Hematopoietic multipotent progenitor cell treated with erythropoietin and hydrocortisone succinate and interleukin-3 and kit ligand, for 8 days (in vitro differentiated cells): ENCODE measurements around the gene PRDM5.
A peak's percentile ranks its signal among the peaks of the same experiment; 100 is the strongest.

Experiments
- DNase-seq: peaks from one replicate; pipeline ENCODE4 v3.0.0-alpha.2; 2015

Gene PRDM5

GRCh38 chr4:120736312-120736711 is 186.2 kb downstream of the PRDM5 start:
- DNase-seq = no peak

GRCh38 chr4:120733968-120734367 is 188.6 kb downstream of the PRDM5 start:
- DNase-seq = no peak

GRCh38 chr4:120733054-120733453 is 189.5 kb downstream of the PRDM5 start:
- DNase-seq = no peak

- DNase-seq = no peak
Observed at GRCh38 chr4:120731561-120731960, 191.0 kb downstream of the PRDM5 start.

- no peak for DNase-seq
Observed at GRCh38 chr4:120730777-120731320, 191.7 kb downstream of the PRDM5 start.

GRCh38 chr4:120728892-120729675 is 193.4 kb downstream of the PRDM5 start:
- DNase-seq = no peak

- DNase-seq = no peak
Observed at GRCh38 chr4:120725639-120726580, 196.6 kb downstream of the PRDM5 start.

GRCh38 chr4:120724656-120725055 is 197.9 kb downstream of the PRDM5 start:
- no peak for DNase-seq

GRCh38 chr4:120723986-120724385 is 198.5 kb downstream of the PRDM5 start:
- no peak for DNase-seq

- no peak for DNase-seq
Observed at GRCh38 chr4:120723105-120723504, 199.4 kb downstream of the PRDM5 start.

GRCh38 chr4:120722655-120723054 is 199.9 kb downstream of the PRDM5 start:
- DNase-seq = no peak

GRCh38 chr4:120720354-120720934 is 202.1 kb downstream of the PRDM5 start:
- no peak for DNase-seq

GRCh38 chr4:120718979-120719566 is 203.5 kb downstream of the PRDM5 start:
- DNase-seq = peak; percentile 27

- DNase-seq = no peak
Observed at GRCh38 chr4:120716346-120716745, 206.2 kb downstream of the PRDM5 start.

GRCh38 chr4:120714417-120715010 is 208.0 kb downstream of the PRDM5 start:
- DNase-seq = no peak

- DNase-seq = no peak
Observed at GRCh38 chr4:120709991-120710390, 212.5 kb downstream of the PRDM5 start.

GRCh38 chr4:120704538-120704937 is 218.0 kb downstream of the PRDM5 start:
- DNase-seq = no peak

- DNase-seq = no peak
Observed at GRCh38 chr4:120703908-120704307, 218.6 kb downstream of the PRDM5 start.

GRCh38 chr4:120699354-120699753 is 223.2 kb downstream of the PRDM5 start:
- no peak for DNase-seq

- no peak for DNase-seq
Observed at GRCh38 chr4:120694973-120695372, 227.6 kb downstream of the PRDM5 start.

GRCh38 chr4:120693816-120694215 is 228.7 kb downstream of the PRDM5 start:
- DNase-seq = no peak

GRCh38 chr4:120692964-120693363 is 229.6 kb downstream of the PRDM5 start:
- DNase-seq = no peak
